K562 (cell line): ENCODE measurements around the gene ZNF581. TPM values are rescaled to one million over a fixed set of nuclear protein-coding genes. Genes with fewer than 3 reads are reported as not detected.

Experiments
- CBFA2T2 ChIP-seq: fragments of 450-650 bp; conservative IDR thresholded peaks from 2 replicates; pipeline ENCODE4 v1.6.1; 2017; ENCODE audit warnings: mild to moderate bottlenecking
- CBX5 ChIP-seq: IDR thresholded peaks from 2 replicates; pipeline ENCODE4 v1.6.1; 2014; ENCODE audit warnings: low read depth, borderline replicate concordance
- CREM ChIP-seq: IDR thresholded peaks from 2 replicates; pipeline ENCODE4 v1.6.1; 2014; ENCODE audit warnings: antibody characterized with exemption, low read depth
- EP300 ChIP-seq: IDR thresholded peaks from 2 replicates; pipeline ENCODE4 v1.6.1; 2012; ENCODE audit warnings: low read length, improper control_type of control experiment
- EWSR1 ChIP-seq: fragments of 450-650 bp; IDR thresholded peaks from 2 replicates; pipeline ENCODE4 v1.6.1; 2018; ENCODE audit warnings: borderline replicate concordance, mild to moderate bottlenecking, low read depth, moderate library complexity; ENCODE audit not compliant: partially characterized antibody
- FUS ChIP-seq: fragments of 200-400 bp; formaldehyde crosslinking; optimal IDR thresholded peaks from 2 replicates; pipeline ENCODE3; 2017; ENCODE audit warnings: low read depth, low read length
- GATAD2A ChIP-seq: fragments of 450-650 bp; IDR thresholded peaks from 2 replicates; pipeline ENCODE4 v1.6.1; 2017
- GTF2A2 ChIP-seq: IDR thresholded peaks from 2 replicates; pipeline ENCODE4 v1.6.1; 2016; ENCODE audit warnings: mild to moderate bottlenecking, missing genetic modification characterization, missing compliant biosample characterization
- KDM2B ChIP-seq: fragments of 250-450 bp; sonication (Bioruptor Pico); IDR thresholded peaks from 2 replicates; pipeline ENCODE4 v1.8.0; 2021; ENCODE audit warnings: mild to moderate bottlenecking, moderate library complexity
- KLF16 ChIP-seq: IDR thresholded peaks from 2 replicates; pipeline ENCODE4 v1.6.1; 2016; ENCODE audit warnings: antibody characterized with exemption
- L3MBTL2 ChIP-seq: fragments of 450-650 bp; IDR thresholded peaks from 2 replicates; pipeline ENCODE4 v1.6.1; 2016; ENCODE audit warnings: mild to moderate bottlenecking, moderate library complexity
- MIER1 ChIP-seq: fragments of 450-650 bp; IDR thresholded peaks from 2 replicates; pipeline ENCODE4 v1.6.1; 2016; ENCODE audit warnings: antibody characterized with exemption, mild to moderate bottlenecking, low read depth
- MYNN ChIP-seq, 2 experiments: sonication (generic); formaldehyde crosslinking in 1 of 2; IDR thresholded peaks; 2 replicates each; pipeline versions ENCODE4 v1.5.0 to v1.6.1; 2016 to 2020; ENCODE audit warnings: antibody characterized with exemption in 1 of 2, missing genetic modification reagents in 1 of 2
- SMARCC2 ChIP-seq: fragments of 450-650 bp; IDR thresholded peaks from 2 replicates; pipeline ENCODE4 v1.6.1; 2017; ENCODE audit warnings: antibody characterized with exemption, moderate library complexity, mild to moderate bottlenecking, low read depth
- TBL1XR1 ChIP-seq, 2 experiments: IDR thresholded peaks; 2 replicates each; pipeline ENCODE4 v1.6.1; 2012; ENCODE audit warnings: improper control_type of control experiment in 2 of 2, low read length in 2 of 2, mild to moderate bottlenecking in 1 of 2
- TEAD2 ChIP-seq: fragments of 450-650 bp; IDR thresholded peaks from 2 replicates; pipeline ENCODE4 v1.6.1; 2016; ENCODE audit warnings: missing genetic modification characterization, control low read depth, missing compliant biosample characterization
- ZBTB1 ChIP-seq: sonication (generic); formaldehyde crosslinking; IDR thresholded peaks from 2 replicates; pipeline ENCODE4 v1.8.1; 2023; ENCODE audit warnings: missing genetic modification reagents, low read depth, mild to moderate bottlenecking, borderline replicate concordance
- ZNF76 ChIP-seq: fragments of 250-450 bp; sonication (Bioruptor Pico); IDR thresholded peaks from 2 replicates; pipeline ENCODE4 v1.4.0; 2020; ENCODE audit warnings: mild to moderate bottlenecking, moderate library complexity, borderline replicate concordance
- polyA plus RNA-seq, 8 experiments: library from polyadenylated mRNA; depleted of rRNA in 4 of 8; stranded (reverse) in 5 of 8; unstranded in 3 of 8; fragments of >200 nt; fragmentation: Nextera tagmentation in 2 of 8; fragmentation: Illumina TruSeq in 1 of 8; extraction: Ambion mirVana in 2 of 8; extraction: Trizol in 1 of 8; gene quantifications; 2 replicates each; pipeline versions ENCODE4 v1.2.1 to v1.2.3, GENCODE V29; 2011 to 2014; ENCODE audit warnings: inconsistent platforms in 1 of 8, missing spikeins in 1 of 8
- total RNA-seq, 7 experiments: library from RNA; depleted of rRNA in 6 of 7; stranded (reverse); fragments of >200 nt in 6 of 7; fragmentation: Illumina TruSeq in 2 of 7; extraction: Trizol in 2 of 7; gene quantifications; 2 replicates each; pipeline versions ENCODE4 v1.2.1 to v1.2.3, GENCODE V29; 2011 to 2021; ENCODE audit warnings: low replicate concordance in 1 of 7
- TF ChIP-seq, protein P1 (sequence below): fragments of 450-650 bp; IDR thresholded peaks from 2 replicates; pipeline ENCODE4 v1.6.1; 2016; ENCODE audit warnings: borderline replicate concordance
- TF ChIP-seq, protein P2 (sequence below): sonication (generic); formaldehyde crosslinking; IDR thresholded peaks from 2 replicates; pipeline ENCODE4 v1.8.1; 2023; ENCODE audit warnings: mild to moderate bottlenecking, missing genetic modification reagents
- TF ChIP-seq, protein P3 (sequence below): IDR thresholded peaks from 3 replicates; pipeline ENCODE4 v1.6.1; 2011; ENCODE audit warnings: borderline replicate concordance, mild to moderate bottlenecking, moderate library complexity; ENCODE audit not compliant: insufficient read length; ENCODE audit errors: extremely low read depth
- TF ChIP-seq, protein P4 (sequence below): fragments of 450-650 bp; formaldehyde crosslinking; IDR thresholded peaks from 2 replicates; pipeline ENCODE4 v1.4.0; 2020; ENCODE audit warnings: mild to moderate bottlenecking

The ZNF581 gene
- total and polyA plus RNA-seq, 9 of the 15 experiments (the other 6 are each of a cell fraction or from before 2014, with no cell fraction given): 2.4 to 39.4 (median 15.4) TPM

DNA sequence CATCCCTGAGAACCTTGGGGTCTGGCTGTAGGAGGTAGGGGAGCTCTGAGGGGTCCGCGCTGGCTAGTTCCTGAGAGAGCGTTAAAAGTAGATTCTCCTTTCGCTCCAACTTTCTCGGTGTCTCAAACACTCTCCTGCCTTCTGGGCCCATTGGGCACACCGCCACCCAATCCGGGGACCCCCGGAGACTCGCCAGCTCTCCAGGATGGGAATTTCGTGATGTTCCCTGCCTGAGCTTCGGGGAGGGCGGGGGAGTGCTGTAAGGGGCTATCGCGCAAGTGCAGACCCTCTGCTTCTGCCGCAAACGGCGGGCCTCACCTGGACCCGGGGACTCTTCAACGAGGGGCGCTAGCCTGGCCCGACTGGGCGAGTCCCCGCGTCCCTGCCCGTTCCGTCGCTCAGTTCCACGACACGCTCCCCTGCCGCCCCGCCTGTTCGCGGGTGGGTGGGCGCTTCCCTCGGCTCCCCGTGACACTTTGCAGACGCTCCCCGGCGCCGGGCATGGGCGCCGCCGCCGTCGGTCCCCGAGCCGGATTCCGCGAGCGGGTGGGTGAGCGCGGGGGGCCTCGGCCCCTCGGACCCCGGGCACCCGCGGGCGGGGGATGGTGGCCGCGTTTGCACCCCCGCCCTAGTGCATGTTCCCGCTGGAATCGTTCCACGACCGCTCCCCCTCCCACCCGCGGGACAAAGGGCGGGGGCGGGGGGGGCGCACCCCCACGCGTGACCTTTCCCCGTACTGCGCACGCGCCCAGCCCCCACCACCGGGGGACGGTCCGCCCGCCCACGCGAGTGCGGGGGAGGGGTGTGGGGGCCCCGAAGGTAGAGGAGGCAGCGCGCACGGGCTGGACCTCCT, 4.5 kb downstream of the ZNF581 start, which contains the start of gene CCDC106 (continued):
- TF ChIP-seq, protein P1, sequence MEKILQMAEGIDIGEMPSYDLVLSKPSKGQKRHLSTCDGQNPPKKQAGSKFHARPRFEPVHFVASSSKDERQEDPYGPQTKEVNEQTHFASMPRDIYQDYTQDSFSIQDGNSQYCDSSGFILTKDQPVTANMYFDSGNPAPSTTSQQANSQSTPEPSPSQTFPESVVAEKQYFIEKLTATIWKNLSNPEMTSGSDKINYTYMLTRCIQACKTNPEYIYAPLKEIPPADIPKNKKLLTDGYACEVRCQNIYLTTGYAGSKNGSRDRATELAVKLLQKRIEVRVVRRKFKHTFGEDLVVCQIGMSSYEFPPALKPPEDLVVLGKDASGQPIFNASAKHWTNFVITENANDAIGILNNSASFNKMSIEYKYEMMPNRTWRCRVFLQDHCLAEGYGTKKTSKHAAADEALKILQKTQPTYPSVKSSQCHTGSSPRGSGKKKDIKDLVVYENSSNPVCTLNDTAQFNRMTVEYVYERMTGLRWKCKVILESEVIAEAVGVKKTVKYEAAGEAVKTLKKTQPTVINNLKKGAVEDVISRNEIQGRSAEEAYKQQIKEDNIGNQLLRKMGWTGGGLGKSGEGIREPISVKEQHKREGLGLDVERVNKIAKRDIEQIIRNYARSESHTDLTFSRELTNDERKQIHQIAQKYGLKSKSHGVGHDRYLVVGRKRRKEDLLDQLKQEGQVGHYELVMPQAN: peak; percentile 36; the same call in 1 of the 2 replicates
- TF ChIP-seq, protein P2, sequence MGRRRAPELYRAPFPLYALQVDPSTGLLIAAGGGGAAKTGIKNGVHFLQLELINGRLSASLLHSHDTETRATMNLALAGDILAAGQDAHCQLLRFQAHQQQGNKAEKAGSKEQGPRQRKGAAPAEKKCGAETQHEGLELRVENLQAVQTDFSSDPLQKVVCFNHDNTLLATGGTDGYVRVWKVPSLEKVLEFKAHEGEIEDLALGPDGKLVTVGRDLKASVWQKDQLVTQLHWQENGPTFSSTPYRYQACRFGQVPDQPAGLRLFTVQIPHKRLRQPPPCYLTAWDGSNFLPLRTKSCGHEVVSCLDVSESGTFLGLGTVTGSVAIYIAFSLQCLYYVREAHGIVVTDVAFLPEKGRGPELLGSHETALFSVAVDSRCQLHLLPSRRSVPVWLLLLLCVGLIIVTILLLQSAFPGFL (CRISPR knock-in tag): no peak
- peak; percentile 92 for TF ChIP-seq GATAD2A
- TF ChIP-seq EP300: no peak
- TF ChIP-seq KDM2B (CRISPR knock-in tag): no peak
- TF ChIP-seq TBL1XR1 (IDR thresholded peaks at IDR 0.05; ENCODE audit: low read length in 2 of 2): no peak
- TF ChIP-seq MIER1: no peak
- no peak for TF ChIP-seq ZBTB1 (CRISPR knock-in tag)
- TF ChIP-seq, protein P3, sequence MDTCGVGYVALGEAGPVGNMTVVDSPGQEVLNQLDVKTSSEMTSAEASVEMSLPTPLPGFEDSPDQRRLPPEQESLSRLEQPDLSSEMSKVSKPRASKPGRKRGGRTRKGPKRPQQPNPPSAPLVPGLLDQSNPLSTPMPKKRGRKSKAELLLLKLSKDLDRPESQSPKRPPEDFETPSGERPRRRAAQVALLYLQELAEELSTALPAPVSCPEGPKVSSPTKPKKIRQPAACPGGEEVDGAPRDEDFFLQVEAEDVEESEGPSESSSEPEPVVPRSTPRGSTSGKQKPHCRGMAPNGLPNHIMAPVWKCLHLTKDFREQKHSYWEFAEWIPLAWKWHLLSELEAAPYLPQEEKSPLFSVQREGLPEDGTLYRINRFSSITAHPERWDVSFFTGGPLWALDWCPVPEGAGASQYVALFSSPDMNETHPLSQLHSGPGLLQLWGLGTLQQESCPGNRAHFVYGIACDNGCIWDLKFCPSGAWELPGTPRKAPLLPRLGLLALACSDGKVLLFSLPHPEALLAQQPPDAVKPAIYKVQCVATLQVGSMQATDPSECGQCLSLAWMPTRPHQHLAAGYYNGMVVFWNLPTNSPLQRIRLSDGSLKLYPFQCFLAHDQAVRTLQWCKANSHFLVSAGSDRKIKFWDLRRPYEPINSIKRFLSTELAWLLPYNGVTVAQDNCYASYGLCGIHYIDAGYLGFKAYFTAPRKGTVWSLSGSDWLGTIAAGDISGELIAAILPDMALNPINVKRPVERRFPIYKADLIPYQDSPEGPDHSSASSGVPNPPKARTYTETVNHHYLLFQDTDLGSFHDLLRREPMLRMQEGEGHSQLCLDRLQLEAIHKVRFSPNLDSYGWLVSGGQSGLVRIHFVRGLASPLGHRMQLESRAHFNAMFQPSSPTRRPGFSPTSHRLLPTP: no peak
- no peak for TF ChIP-seq MYNN (IDR thresholded peaks at IDR 0.05)
- TF ChIP-seq MYNN (CRISPR knock-in tag; IDR thresholded peaks at IDR 0.05): no peak
- no peak for TF ChIP-seq TEAD2 (tag)
- TF ChIP-seq, protein P4, sequence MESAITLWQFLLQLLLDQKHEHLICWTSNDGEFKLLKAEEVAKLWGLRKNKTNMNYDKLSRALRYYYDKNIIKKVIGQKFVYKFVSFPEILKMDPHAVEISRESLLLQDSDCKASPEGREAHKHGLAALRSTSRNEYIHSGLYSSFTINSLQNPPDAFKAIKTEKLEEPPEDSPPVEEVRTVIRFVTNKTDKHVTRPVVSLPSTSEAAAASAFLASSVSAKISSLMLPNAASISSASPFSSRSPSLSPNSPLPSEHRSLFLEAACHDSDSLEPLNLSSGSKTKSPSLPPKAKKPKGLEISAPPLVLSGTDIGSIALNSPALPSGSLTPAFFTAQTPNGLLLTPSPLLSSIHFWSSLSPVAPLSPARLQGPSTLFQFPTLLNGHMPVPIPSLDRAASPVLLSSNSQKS: no peak
- TF ChIP-seq ZNF76 (CRISPR knock-in tag): no peak
- no peak for TF ChIP-seq EWSR1
- no peak for TF ChIP-seq CBX5
- no peak for TF ChIP-seq KLF16
- TF ChIP-seq FUS: no peak
- no peak for TF ChIP-seq GTF2A2 (tag)
- 0 out of 2 replicates have a peak, but pooled peaks have one; percentile 4 for TF ChIP-seq CREM
- TF ChIP-seq L3MBTL2: 0 out of 2 replicates have a peak, but pooled peaks have one; percentile 35
- no peak for TF ChIP-seq CBFA2T2
- no peak for TF ChIP-seq SMARCC2
